Calu3 (cell line): ENCODE measurements around the gene TRPV5. TPM values are rescaled to one million over a fixed set of nuclear protein-coding genes. Genes with fewer than 3 reads are reported as not detected.

ENCODE experiments used
- BruUV-seq: library from RNA; stranded (reverse); fragments of 400-500 nt; replicated peaks from 2 replicates; lab custom pipeline; 2021; lab: Mats Ljungman, UMichigan
- CTCF ChIA-PET: fragments of 300-600 bp; sonication (Branson Sonifier 250); formaldehyde crosslinking; loops from one replicate; lab custom pipeline; 2022; ENCODE audit warnings: antibody characterized with exemption; lab: Charles Lee
- DNase-seq: peaks from one replicate; pipeline ENCODE4 v3.0.0; 2022
- H3K27ac Mint-ChIP-seq: one replicate; pipeline ENCODE4 v1.8.0; 2022; ENCODE audit warnings: mixed read lengths; ENCODE audit not compliant: unreplicated experiment
- H3K27me3 Mint-ChIP-seq: one replicate; pipeline ENCODE4 v1.8.0; 2022; ENCODE audit warnings: mixed read lengths; ENCODE audit not compliant: unreplicated experiment
- H3K36me3 Mint-ChIP-seq: one replicate; pipeline ENCODE4 v1.8.0; 2022; ENCODE audit warnings: mild to moderate bottlenecking, moderate library complexity, mixed read lengths; ENCODE audit not compliant: insufficient read depth, unreplicated experiment
- H3K4me1 Mint-ChIP-seq: one replicate; pipeline ENCODE4 v1.8.0; 2022; ENCODE audit warnings: mild to moderate bottlenecking, low read depth, mixed read lengths; ENCODE audit not compliant: unreplicated experiment
- H3K4me3 Mint-ChIP-seq: one replicate; pipeline ENCODE4 v1.8.0; 2022; ENCODE audit warnings: mild to moderate bottlenecking, low read depth, moderate library complexity, mixed read lengths; ENCODE audit not compliant: unreplicated experiment
- H3K9me3 Mint-ChIP-seq: one replicate; pipeline ENCODE4 v1.8.0; 2022; ENCODE audit warnings: low read depth, mixed read lengths; ENCODE audit not compliant: unreplicated experiment
- CTCF ChIP-seq: fragments of 200-600 bp; IDR thresholded peaks from one replicate; pipeline ENCODE4 v1.8.0; 2022; ENCODE audit warnings: antibody characterized with exemption; ENCODE audit not compliant: unreplicated experiment
- intact Hi-C: fragments of 100-400 bp; cut with micrococcal nuclease; formaldehyde crosslinking; loops from one replicate; pipeline ENCODE4 v1.10.0; 2022; ENCODE audit not compliant: unreplicated experiment
- total RNA-seq: library from RNA; stranded (reverse); gene quantifications from 2 replicates; pipeline ENCODE4 v1.2.3, GENCODE V29; 2022

Gene TRPV5
- total RNA-seq, 1 experiment from 2014 or later: not detected

GRCh38 chr7:142940966-142941535 is 7.5 kb upstream of the TRPV5 start:
- H3K4me1 Mint-ChIP-seq: no peaks in the 10 kb centered on the region
- CTCF ChIA-PET: interaction anchor here (0.5 kb wide), 1 partner anchor 34 kb away, joined by 3 read pairs; no protein-coding TSS in a partner anchor
- peaks cover 91% of the 10 kb centered on the region for H3K27me3 Mint-ChIP-seq
- intact Hi-C loops: loop anchor here (5.0 kb wide), 1 partner anchor 59 kb away; no protein-coding TSS in a partner anchor
- H3K4me3 Mint-ChIP-seq: no peak overlapping the region
- no TSS peak for BruUV-seq
- H3K27ac Mint-ChIP-seq: no peak overlapping the region
- H3K36me3 Mint-ChIP-seq: peaks cover 4% of the 10 kb centered on the region
- H3K9me3 Mint-ChIP-seq: no peaks in the 10 kb centered on the region
- no peak for TF ChIP-seq CTCF
- DNase-seq: no peak

GRCh38 chr7:142939226-142939910 is 5.8 kb upstream of the TRPV5 start, which contains the start of gene LLCFC1:
Gene LLCFC1, plus strand, starts transcription at chr7:142939484. Its CDS starts 138 bp downstream, at chr7:142939622.
- H3K4me3 Mint-ChIP-seq: no peak within 1 kb of the TSS
- no peaks in the 10 kb centered on the region for H3K4me1 Mint-ChIP-seq

GRCh38 chr7:142938611-142939010 is 5.1 kb upstream of the TRPV5 start:
- no peaks in the 10 kb centered on the region for H3K4me1 Mint-ChIP-seq
- H3K27me3 Mint-ChIP-seq: peaks cover 82% of the 10 kb centered on the region
- H3K4me3 Mint-ChIP-seq: no peak overlapping the region
- no peak for TF ChIP-seq CTCF
- no peak overlapping the region for H3K27ac Mint-ChIP-seq
- no peaks in the 10 kb centered on the region for H3K36me3 Mint-ChIP-seq
- intact Hi-C loops: no loop called here
- H3K9me3 Mint-ChIP-seq: no peaks in the 10 kb centered on the region
- no peak for DNase-seq
- CTCF ChIA-PET: interaction anchor here (1.1 kb wide), 1 partner anchor 25 kb away, joined by 3 read pairs; no protein-coding TSS in a partner anchor
- BruUV-seq: no TSS peak

More at GRCh38 chr7:142939226-142939910, 5.8 kb upstream of the TRPV5 start, which contains the start of gene LLCFC1:
- CTCF ChIA-PET: interaction anchor here (0.7 to 1.1 kb wide), 3 partner anchors 23 to 963 kb away, joined by 3 read pairs; no protein-coding TSS in a partner anchor
- peak; percentile 38 for DNase-seq
- intact Hi-C loops: no loop called here
- H3K27me3 Mint-ChIP-seq: peaks cover 84% of the 10 kb centered on the region
- no TSS peak for BruUV-seq
- peak; percentile 67 for TF ChIP-seq CTCF
- no peaks in the 10 kb centered on the region for H3K36me3 Mint-ChIP-seq
- no peaks in the 10 kb centered on the region for H3K9me3 Mint-ChIP-seq
- no peak within 1 kb of the TSS for H3K27ac Mint-ChIP-seq

- no peaks in the 10 kb centered on the region for H3K9me3 Mint-ChIP-seq
- no peak for DNase-seq
- H3K36me3 Mint-ChIP-seq: no peaks in the 10 kb centered on the region
- intact Hi-C loops: no loop called here
- TF ChIP-seq CTCF: no peak
- H3K4me3 Mint-ChIP-seq: no peak overlapping the region
- peaks cover 69% of the 10 kb centered on the region for H3K27me3 Mint-ChIP-seq
- CTCF ChIA-PET: no interaction called here
- H3K4me1 Mint-ChIP-seq: no peaks in the 10 kb centered on the region
- BruUV-seq: no TSS peak
- no peak overlapping the region for H3K27ac Mint-ChIP-seq
Observed at GRCh38 chr7:142935941-142936565, 2.5 kb upstream of the TRPV5 start.
